ENCODE data around the gene DCUN1D2. TPM values are rescaled to one million over a fixed set of nuclear protein-coding genes. Genes with fewer than 3 reads are reported as not detected.

Gene DCUN1D2
- total and polyA plus RNA-seq, 3 donors from 2014 or later: 16.3 to 78.5 (median 65.9) TPM

DNA sequence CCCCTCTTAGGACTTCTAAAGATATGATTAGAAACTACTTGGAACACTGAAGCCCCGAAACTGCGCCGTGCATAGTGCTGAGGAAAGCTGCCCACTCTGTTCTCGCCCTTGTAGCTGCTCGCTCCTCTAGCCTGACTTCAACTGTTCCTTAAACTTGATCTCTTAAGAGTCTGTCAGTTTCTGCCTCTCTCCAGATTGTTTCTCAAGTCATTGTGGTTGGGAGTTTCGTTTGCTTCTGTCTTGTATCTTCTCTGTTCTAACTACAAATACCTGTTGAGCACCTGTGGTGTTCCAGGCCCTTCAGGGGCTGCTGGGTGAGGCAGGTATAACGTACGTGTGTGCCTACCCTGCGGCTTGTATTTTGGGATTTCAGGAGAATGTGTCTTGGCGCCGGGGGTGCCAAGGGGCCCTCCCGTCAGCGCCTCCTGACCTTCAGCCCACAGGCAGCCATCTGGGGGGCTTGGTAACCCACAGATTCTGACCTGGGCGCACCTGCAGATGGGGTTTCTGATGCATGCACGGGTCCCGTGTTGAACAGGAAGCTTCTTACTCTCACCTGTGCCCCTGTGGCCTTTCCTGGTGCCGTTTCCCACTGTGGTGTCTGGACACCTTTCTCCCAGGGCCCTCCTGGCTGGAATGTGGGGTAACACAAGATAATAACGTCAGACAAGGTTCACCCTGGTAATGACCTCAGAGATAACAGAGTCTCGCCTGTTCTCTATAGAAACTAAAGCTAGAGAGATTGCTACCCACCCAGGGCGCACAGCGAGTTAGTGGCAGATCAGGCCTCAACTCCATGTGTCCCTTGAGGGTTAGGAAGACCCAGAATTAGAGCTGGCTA is 17.2 kb upstream of the DCUN1D2 start:
- Histone ChIP-seq H3K9me3 (no peaks in the 10 kb centered on the region), H3K27me3 (no peaks in the 10 kb centered on the region), H3K4me1 (no peaks in the 10 kb centered on the region), H3K27ac (no peak overlapping the region), H3K4me3 (no peak overlapping the region), H3K36me3 (ENCODE audit: low read depth, missing control alignments) (no peaks in the 10 kb centered on the region)
- intact Hi-C loops (cut with DNase I; ENCODE audit: low total_unique reads): no loop called here
- WGBS, 2 donors: 83 to 89% methylated on average over 19 to 21 of the region's 21 CpGs
- no peak for DNase-seq
- TF ChIP-seq, protein P1, sequence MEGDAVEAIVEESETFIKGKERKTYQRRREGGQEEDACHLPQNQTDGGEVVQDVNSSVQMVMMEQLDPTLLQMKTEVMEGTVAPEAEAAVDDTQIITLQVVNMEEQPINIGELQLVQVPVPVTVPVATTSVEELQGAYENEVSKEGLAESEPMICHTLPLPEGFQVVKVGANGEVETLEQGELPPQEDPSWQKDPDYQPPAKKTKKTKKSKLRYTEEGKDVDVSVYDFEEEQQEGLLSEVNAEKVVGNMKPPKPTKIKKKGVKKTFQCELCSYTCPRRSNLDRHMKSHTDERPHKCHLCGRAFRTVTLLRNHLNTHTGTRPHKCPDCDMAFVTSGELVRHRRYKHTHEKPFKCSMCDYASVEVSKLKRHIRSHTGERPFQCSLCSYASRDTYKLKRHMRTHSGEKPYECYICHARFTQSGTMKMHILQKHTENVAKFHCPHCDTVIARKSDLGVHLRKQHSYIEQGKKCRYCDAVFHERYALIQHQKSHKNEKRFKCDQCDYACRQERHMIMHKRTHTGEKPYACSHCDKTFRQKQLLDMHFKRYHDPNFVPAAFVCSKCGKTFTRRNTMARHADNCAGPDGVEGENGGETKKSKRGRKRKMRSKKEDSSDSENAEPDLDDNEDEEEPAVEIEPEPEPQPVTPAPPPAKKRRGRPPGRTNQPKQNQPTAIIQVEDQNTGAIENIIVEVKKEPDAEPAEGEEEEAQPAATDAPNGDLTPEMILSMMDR (IDR thresholded peaks at IDR 0.05): no peak
- TF ChIP-seq POLR2A (IDR thresholded peaks at IDR 0.05): no peak

DNA sequence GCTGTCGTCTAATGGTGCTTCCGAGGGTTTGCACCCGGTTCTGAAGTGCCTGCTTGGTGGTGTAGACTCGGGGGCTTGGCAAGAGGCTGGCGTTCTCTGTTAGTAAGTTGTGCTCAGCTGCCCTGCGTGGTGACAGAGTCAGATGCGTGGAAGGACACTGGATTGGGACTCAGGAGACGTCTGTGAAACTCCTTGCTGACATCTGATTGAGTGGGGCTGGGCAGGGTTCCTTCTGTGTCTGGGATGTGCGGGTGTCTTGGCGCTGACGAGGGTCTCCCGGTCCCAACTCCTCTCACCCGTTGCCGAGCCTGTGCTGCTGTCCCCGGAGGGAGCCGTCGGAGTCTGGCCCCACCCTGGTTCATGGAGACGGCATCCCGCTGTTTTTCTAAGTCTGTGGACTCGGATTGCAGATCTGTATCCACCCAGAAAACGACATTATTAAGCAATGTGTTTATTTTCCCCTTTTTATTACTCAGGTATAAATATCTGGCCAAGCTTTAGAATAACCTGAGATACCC is 16.4 kb upstream of the DCUN1D2 start:
- no peaks in the 10 kb centered on the region for H3K9me3 ChIP-seq
- H3K27me3 ChIP-seq: no peaks in the 10 kb centered on the region
- 85% methylated on average over 18 to 21 of the region's 21 CpGs for WGBS, 2 donors
- H3K4me3 ChIP-seq: no peak overlapping the region
- H3K27ac ChIP-seq: no peak overlapping the region
- H3K36me3 ChIP-seq (ENCODE audit: low read depth, missing control alignments): no peaks in the 10 kb centered on the region
- TF ChIP-seq POLR2A (IDR thresholded peaks at IDR 0.05): no peak
- TF ChIP-seq, protein P1 (IDR thresholded peaks at IDR 0.05): no peak
- no peaks in the 10 kb centered on the region for H3K4me1 ChIP-seq
- intact Hi-C loops (cut with DNase I; ENCODE audit: low total_unique reads): no loop called here
- DNase-seq: no peak

DNA sequence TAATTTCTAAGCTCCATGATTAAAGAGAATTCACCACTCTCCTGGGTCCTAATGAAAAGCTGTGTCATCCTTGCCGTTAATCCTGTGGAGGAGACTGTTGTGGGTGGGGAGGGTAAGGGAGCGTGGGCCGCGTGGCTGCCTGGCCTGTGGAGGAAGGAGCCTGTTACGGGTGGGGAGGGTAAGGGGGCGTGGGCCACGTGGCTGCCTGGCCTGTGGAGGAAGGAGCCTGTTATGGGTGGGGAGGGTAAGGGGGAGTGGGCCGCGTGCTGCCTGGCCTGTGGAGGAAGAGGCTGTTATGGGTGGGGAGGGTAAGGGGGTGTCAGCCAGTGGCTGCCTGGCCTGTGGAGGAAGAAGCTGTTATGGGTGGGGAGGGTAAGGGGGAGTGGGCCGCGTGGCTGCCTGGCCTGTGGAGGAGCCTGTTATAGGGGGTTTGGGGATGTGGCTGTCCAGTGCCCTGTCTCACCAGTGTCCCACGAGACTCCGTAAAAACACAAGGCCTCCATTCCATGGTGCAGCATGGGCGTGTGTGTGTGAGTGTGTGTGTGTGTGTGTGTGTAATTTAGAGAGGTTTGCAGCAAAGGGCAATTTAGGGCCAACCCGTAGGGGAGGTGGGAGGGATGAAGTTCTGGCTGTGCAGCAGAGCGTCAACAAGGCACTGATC is 15.6 kb upstream of the DCUN1D2 start:
- intact Hi-C loops (cut with DNase I; ENCODE audit: low total_unique reads): no loop called here
- no peaks in the 10 kb centered on the region for H3K27me3 ChIP-seq
- no peak for DNase-seq
- no peak overlapping the region for H3K4me3 ChIP-seq
- H3K27ac ChIP-seq: no peak overlapping the region
- TF ChIP-seq, protein P1 (IDR thresholded peaks at IDR 0.05): no peak
- no peak for TF ChIP-seq POLR2A (IDR thresholded peaks at IDR 0.05)
- 53 to 61% methylated on average over 15 to 16 of the region's 16 CpGs for WGBS, 2 donors
- H3K4me1 ChIP-seq: no peaks in the 10 kb centered on the region
- no peaks in the 10 kb centered on the region for H3K9me3 ChIP-seq
- no peaks in the 10 kb centered on the region for H3K36me3 ChIP-seq (ENCODE audit: low read depth, missing control alignments)

DNA sequence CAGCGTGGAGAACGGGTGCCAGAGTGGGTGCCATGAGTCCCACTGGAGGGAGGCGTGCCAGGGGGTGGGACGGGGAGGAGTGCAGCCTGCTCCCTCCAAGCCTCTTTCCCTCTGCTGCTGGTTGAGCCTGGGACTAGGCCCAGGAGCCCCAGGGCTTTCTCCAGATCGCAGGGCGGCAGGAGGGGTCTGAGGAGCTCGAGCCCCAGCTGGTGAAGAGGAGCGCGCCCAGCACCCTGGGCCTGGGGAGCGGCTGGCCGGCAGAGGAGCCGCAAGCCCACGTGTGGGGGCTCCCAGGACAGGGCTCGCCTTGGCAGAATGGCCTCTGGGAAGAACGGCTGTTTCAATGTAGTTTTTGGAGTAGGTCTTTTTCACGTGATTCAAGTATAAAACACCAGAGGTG is 12.2 kb upstream of the DCUN1D2 start:
- no peaks in the 10 kb centered on the region for H3K27me3 ChIP-seq
- no peak for TF ChIP-seq POLR2A (IDR thresholded peaks at IDR 0.05)
- TF ChIP-seq, protein P1 (IDR thresholded peaks at IDR 0.05): no peak
- no peaks in the 10 kb centered on the region for H3K4me1 ChIP-seq
- H3K27ac ChIP-seq: no peak overlapping the region
- DNase-seq: no peak
- no peak overlapping the region for H3K4me3 ChIP-seq
- 92 to 93% methylated on average over 12 to 16 of the region's 16 CpGs for WGBS, 2 donors
- intact Hi-C loops (cut with DNase I; ENCODE audit: low total_unique reads): no loop called here
- H3K36me3 ChIP-seq (ENCODE audit: low read depth, missing control alignments): no peaks in the 10 kb centered on the region
- no peaks in the 10 kb centered on the region for H3K9me3 ChIP-seq

All from testis (tissue), 3 donors.